Stimulated activated CD4-positive, alpha-beta T cell treated with anti-CD3 and anti-CD28 coated beads, TNF-alpha, amount 100 ng/mL, for 24 hours (primary cell): ENCODE data around the gene C19orf53.

Experiments used
- DNase-seq, 3 experiments: peaks; one replicate each; pipeline ENCODE4 v3.0.0-alpha.2; 2020; ENCODE audit warnings: low read depth in 3 of 3

The C19orf53 gene

DNA sequence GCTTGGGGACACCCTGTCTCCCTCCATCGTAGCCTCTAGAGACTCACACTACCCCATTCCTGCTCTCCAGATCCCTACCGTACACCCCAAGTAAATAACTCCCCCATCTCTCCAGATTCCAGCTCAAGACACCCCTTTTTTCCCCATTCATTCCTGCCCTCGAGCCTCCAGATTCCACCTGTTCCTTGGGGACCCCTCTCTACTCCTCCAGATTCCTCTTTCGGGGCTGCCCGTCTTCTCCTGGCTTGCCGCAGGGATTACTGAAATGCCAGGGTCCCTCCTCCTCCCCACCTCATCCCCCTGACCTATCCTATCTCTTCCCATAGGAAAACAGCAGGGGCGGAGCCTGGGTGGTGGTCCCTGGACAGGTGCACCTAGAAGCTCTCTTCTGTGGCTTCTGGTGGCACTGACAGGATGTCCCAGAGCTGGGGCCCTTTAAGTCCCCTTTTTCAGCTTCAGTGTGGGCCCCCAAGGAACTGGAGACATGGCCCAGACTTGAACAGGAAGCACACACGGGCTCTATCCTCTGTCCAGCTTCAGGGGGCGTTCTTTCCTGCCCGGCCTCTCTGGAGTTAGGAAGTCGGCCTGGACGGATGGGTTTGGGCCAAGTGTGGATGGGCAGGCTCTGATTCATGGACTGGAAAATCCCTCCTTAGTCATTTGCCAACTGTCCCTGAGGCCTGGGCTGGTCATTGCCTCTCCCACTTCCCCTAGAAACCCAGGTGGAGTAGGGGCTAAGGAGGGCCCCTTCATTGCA, 22.2 kb downstream of the C19orf53 start:
- no peak for DNase-seq

DNA sequence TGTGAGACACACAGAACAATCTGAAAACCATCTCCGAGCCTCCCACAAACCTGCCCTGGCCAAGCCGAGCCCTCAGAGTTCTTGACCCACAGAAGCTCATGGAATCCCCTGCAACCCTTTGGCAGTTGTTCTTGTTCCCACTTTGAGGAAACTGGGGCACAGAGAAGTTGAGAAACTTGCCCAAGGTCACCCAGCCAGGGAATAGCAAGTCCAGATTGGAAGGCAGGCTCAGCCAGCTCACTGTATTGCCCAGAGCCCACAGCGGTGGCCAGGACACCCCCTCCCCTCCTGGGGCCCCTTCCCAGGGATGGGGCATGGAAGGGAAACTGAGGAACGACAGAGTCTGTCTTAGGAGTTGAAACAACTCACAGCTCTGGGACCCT, 22.8 kb downstream of the C19orf53 start:
- no peak for DNase-seq

DNA sequence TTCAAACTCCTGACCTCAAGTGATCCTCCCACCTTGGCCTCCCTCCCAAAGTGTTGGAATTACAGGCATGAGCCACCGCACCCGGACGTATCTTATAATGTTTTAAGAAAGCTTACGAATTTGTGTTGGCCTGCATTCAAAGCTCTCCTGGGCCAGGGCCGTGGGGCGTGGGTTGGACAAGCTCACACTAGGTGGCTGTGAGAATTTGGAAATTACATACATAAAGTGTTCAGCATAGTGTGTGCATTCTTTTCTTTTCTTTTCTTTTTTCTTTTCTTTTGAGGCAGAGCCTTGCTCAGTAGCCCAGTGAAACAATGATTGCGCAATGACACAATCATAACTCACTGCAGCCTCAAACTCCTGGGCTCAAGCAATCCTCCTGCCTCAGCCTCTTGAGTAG, 23.6 kb downstream of the C19orf53 start:
- DNase-seq, result no peak

- DNase-seq, result no peak
Observed at GRCh38 chr19:13799669-13800068, 25.4 kb downstream of the C19orf53 start.

DNA sequence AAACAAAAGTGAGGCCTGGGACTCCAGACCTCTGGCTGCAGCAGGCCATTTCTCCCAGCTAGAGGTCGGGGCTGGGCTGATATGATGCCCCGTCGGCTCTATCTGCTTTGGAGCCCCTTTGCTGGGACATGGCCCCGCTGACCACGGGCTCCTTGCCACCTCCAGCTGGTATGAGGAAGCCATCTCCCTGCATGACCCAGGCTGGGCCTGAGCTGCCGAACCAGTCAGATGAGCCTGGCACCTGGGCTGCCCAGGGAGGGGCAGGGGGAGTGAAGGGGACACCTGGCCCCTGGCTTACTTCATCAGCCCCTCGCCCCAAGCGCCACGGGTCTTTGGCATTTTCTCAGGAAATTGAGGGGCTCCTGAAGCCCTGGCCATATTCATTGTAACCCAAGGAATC, 28.8 kb downstream of the C19orf53 start:
- DNase-seq, result no peak

GRCh38 chr19:13804830-13805683, 30.8 kb downstream of the C19orf53 start:
- DNase-seq, result no peak

GRCh38 chr19:13806728-13807127, 32.5 kb downstream of the C19orf53 start:
- no peak for DNase-seq

DNA sequence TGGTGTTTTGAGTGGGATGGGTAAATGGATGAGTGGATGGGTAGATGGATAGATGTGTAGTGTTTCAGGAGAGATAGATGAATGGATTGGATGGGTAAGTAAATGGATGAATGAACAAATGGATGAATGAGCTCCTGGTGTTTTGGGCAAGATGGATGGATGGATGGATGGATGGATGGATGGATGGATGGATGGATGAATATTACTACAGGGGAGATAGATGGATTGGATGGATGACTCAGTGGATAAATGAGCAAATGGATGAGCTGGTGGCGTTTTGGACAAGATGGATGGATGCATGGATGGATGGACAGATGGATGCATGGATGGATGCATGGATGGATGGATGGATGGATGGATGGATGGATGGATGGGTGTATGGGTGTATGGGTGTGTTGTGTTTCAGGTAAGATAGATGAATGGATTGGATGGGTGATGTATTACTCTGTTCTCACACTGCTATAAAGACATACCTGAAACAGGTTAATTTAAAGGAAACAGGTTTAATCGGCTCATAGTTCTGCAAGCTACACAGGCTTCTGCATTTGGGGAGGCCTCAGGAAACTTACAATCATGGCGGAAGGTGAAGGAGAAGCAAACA, 33.3 kb downstream of the C19orf53 start:
- no peak for DNase-seq

GRCh38 chr19:13808856-13809255, 34.6 kb downstream of the C19orf53 start:
- DNase-seq, result no peak

DNA sequence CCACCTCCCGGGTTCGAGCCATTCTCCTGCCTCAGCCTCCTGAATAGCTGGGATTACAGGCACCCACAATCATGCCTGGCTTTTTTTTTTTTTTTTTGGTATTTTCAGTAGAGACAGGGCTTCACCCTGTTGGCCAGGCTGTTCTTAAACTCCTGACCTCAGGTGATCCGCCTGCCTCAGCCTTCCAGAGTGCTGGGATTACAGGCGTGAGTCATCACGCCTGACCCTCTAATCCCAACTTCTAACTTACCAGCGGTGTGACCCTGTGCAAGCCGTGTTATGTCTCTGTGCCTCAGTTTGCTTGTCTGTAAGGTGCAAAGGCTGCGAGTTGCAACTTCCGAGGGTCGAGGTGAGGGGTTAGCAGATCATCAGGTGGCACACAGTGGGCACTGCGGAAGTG, 38.3 kb downstream of the C19orf53 start:
- DNase-seq, result no peak

- DNase-seq, result no peak
Observed at GRCh38 chr19:13813147-13813546, 38.9 kb downstream of the C19orf53 start.

GRCh38 chr19:13814550-13814949, 40.3 kb downstream of the C19orf53 start:
- no peak for DNase-seq

DNA sequence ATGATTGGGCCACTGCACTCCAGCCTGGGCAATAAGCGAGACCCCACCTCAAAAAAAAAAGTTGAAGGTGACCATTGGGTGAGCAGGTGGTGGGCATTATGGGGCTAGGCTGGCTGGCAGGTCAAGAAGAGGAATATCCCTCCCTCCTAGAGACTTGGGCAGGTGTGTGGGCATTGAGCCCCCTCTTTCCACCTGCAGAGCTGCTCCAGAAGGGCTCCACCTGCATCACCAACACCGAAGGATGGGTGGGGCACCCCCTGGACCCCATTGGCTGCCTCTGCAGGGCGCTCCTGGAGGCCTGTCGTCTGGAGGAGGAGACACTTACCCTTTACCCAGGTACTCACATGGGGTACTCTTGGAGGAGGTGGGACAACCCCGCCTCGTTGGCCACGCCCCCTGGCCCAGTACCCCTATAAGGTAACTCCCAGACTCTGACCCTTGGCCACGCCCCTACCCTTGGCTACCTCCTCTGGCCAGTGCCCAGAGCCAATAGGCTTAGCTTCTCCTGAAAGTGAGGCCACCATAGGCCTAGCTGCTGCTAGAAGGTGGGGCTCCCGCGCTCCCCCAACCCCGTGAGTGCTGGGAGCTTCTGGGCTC, 42.9 kb downstream of the C19orf53 start:
- DNase-seq, result no peak

GRCh38 chr19:13817615-13818371, 43.5 kb downstream of the C19orf53 start:
- no peak for DNase-seq

GRCh38 chr19:13819238-13819637, 45.0 kb downstream of the C19orf53 start:
- DNase-seq, result no peak

GRCh38 chr19:13821292-13821691, 47.0 kb downstream of the C19orf53 start:
- DNase-seq, result no peak

- DNase-seq, result no peak
Observed at GRCh38 chr19:13823256-13823655, 49.0 kb downstream of the C19orf53 start.

- DNase-seq, result no peak
Observed at GRCh38 chr19:13823901-13824300, 49.6 kb downstream of the C19orf53 start.

DNA sequence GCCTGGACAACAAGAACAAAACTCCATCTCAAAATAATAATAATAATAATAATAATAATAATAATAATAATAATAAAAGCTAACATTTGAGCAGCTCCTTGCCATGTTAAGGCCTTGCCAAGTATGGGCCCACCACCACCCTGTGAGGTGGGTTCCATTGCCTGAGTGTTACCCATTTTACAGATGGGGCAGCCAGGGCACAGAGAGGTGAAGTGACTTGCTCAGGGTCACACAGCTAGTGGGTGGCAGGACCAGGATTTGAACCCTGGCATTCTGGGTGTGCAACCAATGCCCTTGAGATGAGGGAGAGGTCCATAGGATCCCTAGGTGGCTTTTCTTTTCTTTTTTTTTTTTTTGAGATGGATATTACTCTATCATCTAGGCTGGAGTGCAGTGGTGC, 50.4 kb downstream of the C19orf53 start:
- no peak for DNase-seq

- no peak for DNase-seq
Observed at GRCh38 chr19:13825489-13826441, 51.5 kb downstream of the C19orf53 start.
